Stimulated activated CD8-positive, alpha-beta memory T cell treated with anti-CD3 and anti-CD28 coated beads, Interleukin-2, amount 100 ng/mL, for 48 hours (primary cell): ENCODE measurements around the gene TTC39A.

Experiments used
- DNase-seq, 2 donors: peaks; one replicate each; pipeline ENCODE4 v3.0.0-alpha.2; 2020; ENCODE audit warnings: low read depth in 2 of 2

The TTC39A gene

DNA sequence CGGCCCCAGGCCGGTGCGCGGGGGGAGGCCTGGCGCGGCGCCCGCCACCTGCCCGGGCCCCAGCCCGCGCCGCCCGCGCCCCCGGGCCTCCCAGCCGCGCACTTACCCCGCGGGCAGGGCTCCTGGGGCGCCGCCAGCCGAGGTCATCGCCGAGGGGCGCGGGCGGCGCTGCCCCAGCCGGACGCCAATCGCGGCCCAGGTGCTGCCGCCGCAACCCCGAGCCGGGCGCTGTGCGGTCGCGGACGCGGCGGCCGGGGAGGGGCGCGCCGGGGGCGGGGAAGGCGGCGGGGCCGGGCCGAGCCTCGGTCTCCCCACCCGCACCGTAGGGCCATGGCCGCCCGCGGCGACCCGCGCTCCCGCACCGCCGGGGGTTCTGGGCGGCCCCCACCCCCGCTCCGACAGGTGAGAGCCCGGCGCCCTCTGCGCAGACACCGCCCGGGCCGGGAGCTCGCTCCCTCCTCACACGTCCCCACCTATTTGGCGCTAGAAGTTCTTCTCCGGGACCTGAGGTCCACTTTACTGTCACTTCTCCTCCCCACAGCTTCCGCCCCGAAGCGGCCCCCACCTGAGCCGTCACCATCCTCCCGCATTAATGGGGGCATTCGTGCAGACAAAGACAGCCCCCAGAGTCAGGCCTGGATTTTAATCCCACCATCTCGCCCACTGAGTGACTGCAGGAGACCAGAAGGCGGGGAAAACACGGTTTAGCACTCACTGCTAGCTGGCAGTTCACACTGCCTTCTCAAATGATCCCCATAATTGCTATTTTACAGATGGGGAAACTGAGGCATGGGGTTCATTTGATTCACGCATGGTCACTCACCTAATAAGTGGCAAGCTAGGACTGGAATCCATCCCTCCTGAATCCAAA lies at the start of gene TTC39A:
TTC39A (minus strand) TSS at position 232 of the 871 bp plus-strand sequence; CDS start at position 147, 85 bp downstream.
- no peak for DNase-seq

DNA sequence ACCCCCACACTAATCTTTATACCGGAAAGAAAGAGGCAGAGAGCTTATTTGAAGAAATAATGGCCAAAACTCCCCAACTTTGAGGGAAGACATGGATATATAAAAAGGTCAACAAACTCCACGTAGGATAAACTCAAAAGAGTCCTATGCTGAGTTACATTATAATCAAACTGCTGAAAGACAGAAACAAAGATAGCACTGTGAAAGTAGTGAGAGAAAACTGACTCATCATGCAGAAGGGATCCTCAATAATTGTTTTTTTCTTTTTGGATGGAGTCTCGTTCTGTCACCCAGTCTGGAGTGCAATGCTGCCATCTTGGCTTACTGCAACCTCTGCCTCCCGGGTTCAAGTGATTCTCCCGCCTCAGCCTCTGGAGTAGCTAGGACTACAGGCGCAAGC lies 48.5 kb upstream of the TTC39A start:
- DNase-seq: no peak

DNA sequence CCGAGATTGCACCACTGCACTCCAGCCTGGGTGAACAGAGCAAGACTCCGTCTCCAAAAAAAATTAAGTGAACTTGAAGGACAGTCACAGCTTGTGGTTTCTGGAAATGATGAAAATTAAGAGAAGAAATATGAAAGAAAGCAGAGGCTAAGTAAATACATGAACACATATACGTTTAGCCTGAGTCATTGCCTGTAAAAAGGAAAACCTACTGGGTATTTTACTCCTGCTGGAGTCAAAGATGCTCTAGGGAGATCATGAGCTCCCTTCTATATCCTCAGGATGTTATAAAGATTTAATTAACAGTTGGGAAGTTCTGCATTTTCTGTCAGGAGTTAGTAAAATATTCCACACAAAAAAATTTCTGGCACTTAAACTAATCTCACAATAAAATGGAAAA lies 43.5 kb upstream of the TTC39A start:
- DNase-seq: no peak

DNA sequence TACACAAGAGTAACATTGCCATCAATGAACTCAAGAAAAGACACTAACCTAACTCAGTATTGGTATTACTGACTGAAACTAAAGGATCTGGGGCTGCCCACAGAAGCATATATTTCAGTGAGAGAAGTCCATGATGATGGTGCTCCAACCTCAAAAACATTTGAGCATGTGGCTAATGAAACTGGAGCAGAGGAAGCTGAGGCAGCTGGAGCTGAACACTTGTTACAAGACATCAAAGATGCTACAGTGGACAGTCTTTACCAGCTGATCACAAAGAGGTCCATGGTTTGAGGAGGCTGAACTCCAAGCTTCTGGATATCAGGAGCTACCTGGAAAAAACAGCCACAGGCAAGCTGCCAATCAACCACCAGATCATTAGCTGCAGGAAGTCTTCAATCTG lies 42.2 kb upstream of the TTC39A start:
- DNase-seq: no peak

DNA sequence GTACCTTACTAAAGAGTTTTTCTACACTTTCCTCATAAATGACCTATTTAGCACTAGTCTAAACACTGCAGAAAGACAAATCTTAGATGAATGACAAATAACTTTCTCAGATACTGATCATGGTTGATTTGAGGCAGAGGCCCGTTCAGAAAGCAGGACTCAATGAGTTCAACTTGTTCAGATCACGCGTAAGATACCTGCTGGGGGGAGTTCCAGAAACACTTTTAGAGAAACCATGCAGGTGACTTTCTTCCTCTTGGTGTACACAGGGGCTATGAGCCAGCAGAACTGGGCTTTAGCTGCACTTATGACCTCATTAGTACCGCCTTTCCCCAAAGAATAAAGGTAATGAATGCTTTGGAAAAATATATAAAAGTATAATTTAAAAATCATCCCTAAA lies 38.8 kb upstream of the TTC39A start:
- DNase-seq: no peak

DNA sequence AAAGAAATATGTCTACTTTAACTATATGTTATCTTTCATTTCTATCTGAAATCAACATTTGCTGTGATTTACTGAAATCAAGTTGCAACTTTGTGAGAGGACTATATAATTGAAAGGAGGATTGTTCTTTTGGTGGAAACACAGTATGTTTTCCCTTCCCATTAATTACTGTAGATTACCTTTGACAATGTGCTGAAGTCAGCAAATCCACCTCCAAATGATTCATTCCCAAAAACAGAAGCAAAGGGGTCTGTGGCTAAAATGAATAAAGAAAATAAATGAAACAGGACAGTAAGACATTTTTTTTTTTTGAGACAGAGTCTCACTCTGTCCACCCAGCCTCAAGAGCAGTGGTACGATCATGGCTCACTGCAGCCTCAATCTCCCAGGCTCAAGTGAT lies 35.4 kb upstream of the TTC39A start:
- DNase-seq: no peak

DNA sequence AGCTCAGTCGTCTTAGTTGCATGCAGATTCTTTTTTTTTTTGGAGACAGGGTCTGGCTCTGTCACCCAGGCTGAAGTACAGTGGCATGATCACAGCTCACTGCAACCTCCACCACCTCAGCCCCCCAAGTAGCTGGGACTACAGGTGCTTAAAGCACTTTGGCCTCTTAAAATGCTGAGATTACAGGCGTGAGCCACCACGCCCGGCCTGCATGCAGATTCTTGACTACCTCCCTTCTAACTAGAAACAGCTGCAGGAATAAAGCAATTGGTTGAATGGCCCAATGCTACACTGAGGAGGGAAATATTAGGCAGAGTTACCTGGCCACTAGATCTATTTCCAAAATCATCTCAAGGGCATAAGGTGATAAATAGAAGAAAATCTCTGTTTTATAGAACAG lies 29.5 kb upstream of the TTC39A start:
- no peak for DNase-seq

DNA sequence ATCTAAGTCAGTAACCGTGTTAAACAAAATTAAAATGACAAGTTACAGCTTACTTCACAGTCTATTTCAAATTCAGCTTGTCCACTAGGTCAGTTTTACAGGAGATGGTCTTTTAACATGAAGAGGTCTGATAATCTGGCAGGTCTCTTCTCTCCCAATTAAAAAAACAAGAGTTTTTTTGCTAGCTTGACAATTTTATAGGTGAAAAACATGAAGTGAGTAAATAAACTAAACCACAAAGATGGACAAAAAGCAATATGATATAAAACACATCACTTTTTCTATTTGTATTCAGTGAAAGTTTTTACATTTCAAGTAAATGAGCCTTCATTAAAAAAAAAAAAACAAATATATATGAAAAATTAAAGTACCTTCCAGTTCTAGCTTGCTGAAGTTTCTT lies 25.0 kb upstream of the TTC39A start:
- DNase-seq: no peak

DNA sequence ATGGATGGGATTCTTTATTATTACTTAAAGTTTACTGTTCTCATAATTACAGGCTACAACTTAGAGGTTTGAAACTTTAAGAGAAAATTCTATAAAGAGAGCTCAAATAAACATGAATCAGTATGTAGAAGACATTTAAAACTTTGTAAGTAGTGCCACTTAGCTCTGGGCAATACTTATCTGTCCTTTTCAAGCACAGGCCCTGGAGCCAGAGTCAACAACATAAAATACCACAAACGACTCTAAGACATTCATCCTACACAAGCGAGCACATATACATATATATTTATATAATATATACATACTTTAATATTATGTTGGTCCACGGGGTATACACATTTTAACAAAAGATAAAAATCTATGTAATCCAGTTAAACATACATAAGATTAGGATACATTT lies 24.1 kb upstream of the TTC39A start:
- DNase-seq: no peak

DNA sequence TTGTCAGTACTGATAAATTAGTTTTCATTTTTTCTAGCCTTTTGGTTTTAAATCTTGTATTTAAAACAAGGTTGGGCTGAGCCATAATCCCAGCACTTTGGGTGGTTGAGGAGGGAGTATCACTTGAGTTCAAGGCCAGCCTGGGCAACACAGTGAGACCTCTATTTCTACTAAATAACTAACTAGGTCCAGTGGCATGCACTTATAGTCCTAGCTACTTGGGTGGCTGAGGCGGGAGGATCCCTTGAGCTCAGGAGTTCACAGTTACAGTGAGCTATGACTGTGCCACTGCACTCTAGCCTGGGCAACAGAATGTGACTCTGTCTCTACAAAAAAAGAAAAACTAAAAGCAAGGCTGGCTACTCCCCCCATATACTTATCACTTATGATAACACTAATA lies 21.5 kb upstream of the TTC39A start:
- no peak for DNase-seq

DNA sequence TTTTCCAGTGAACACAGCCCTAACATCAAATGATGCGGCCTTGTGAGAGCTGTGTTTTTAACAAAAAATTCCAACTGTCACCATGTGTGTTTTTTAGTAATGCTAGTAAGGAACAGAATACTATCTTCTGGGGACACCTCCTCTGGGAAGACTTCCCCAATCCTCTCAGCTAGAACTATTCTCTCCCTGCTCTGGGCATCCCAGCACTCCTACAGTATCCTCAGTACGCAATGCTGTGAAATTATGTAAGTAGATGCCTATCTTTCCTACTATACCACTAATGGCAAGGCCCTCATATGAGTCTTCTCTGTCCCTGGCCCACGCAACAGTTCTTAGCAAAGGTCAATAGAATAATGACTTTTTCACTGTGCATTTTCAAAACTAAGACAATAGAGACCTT lies 19.5 kb upstream of the TTC39A start:
- DNase-seq: no peak

DNA sequence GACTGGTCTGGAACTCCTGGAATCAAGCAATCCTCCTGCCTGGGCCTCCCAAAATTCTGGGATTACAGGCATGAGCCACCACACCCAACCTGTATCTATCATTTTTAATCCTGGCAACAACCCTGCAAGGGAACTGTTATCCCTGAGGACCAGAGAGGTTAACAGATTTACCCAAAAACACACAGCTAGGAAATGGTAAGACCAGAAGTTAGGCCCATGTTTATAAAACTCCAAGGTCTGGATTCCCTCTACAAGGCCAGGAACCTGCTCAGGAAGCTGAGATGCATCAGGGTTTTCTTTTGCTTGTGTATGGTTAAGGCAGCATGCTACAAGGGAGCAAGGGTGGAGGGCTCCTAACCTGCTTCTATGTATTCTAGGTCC lies 17.8 kb upstream of the TTC39A start:
- DNase-seq: no peak

DNA sequence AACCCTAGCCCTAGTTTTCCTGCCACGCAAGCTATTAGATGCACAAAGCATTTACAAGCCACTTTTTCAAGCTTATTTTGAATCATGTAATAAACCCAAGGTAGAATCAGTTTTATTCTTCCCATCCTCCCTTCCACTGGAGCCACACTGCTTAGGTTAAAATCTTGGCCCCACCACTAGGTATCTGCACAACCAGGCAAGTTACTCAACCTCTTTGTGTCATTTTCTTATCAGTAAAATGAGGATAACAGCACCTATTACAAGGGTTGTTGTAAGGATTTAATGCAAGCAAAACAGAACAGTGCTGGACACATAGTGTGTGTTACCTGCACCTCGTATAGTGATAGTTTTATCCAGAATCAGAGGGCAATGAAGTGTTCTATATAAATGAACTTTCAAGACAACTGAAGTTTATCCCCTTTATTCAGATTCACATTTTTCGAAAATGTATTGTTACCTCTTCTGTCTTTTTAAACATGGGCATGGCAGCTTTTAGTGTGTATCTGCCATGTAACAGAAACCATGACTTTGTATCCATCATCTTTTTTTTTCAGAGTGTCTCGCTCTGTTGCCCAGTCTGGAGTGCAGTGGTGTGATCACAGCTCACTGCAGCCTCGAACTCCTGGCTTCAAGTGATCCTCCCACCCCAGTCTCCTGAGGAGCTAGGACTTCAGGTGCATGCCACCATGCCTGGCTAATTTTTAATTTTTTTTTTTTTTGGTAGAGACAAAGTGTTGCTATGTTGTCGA lies 17.2 kb upstream of the TTC39A start:
- no peak for DNase-seq

DNA sequence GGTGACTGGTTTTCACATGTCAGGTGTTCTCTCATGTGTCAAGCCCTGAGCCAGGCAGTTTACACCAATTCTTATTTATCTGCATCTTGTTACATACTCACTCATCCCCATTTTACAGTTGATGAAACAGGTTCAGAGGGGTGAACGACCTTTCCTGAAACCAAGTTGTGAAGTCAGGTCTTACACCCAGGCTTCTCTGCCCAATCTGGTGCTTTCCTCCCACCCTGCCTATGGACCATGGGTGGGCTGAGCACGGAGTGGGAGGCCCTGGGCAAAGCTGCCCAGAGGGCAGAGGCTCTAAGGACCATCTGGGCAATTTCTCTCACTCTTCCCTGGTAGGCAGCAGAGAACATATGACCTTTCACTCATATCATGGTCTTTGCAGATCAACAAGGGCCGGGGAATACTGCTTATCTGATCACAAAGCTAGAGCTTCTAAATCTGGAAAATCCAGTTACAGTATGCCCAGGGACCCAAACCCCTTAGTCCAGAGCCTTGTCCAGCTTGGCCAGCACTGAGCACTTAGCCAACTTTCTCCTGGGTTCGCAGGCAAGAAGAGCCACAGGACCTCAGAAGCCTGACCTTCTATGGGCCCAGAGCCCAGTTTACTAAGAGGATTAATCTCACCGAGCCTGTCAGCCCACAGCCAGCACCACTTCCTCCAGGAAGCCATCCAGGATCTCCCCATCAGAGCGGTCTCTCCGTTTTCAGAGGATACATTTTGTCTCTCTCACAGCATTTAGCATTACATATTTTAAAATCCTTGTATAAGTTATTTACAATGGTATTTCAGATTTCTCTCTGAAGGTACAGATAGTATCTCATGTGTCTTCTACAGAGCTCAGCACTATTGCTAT lies 16.0 kb upstream of the TTC39A start:
- no peak for DNase-seq

DNA sequence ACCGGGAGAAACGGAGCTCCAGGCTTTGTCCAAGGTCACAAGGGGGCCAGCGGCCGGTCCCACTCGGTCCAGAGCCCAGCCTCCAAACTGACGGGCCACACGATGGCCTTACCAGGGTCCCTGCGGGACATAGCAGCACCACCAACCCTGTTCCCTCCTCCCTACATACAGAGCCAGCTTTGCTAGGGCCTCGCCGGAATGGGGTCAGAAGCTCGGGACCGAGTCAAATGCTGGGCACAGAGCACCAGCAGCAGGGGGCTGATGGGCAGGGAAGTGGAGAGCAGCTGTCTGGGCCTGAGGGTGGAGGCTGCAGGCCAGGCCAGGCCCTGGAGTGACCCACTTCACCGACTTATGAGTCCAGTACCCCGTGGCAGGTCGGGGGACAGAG lies 14.9 kb upstream of the TTC39A start:
- no peak for DNase-seq

DNA sequence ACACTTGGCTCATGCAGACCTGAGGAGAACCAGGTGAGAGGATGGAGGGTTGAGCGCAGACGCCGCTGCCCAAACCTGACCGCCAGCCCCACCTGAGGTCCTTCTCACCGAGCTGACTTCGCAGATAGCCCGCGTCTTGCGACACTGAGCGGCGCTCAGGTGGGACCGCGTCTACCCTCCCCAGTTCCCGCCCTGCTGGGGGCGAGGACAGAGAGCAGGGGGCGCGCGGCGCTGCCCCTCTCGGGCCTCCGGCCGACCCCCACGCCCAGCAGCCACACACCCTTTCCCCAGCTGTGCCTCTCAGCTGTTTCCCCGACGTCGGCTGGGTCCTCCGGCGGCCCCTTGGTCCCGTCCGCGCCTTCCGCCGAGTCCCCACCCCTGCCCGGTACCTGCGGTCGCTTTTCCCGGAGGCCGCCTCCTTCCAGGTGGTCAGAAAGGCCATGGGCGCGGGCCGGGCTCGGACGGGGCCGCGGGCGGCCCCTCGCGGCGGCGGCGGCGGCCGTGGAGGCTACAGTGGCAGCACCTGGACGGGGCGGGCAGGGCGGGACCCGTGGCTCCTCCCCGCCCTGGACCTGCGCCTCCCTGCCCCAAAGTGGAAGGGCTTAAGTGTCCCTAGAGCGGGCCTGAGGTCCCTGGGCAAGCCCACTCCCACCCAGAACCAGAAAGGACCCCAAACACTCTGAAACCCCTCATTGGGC lies 14.4 kb upstream of the TTC39A start:
- no peak for DNase-seq

DNA sequence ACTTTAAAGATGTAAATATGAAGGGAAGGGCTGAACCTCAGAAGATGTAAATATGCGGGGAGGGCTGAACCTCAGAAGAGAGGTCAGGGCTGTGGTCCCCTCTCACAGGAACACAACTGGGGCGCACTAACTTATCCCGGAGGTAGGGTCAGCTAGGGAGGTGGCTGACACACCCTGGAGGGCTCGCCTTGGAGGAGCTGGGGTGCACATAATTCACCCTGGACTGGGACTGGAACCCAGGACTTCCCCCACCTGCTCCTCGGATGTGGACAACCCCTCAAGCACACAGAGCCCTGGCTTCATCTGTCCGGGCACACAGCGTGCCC lies 13.9 kb upstream of the TTC39A start:
- DNase-seq: no peak

DNA sequence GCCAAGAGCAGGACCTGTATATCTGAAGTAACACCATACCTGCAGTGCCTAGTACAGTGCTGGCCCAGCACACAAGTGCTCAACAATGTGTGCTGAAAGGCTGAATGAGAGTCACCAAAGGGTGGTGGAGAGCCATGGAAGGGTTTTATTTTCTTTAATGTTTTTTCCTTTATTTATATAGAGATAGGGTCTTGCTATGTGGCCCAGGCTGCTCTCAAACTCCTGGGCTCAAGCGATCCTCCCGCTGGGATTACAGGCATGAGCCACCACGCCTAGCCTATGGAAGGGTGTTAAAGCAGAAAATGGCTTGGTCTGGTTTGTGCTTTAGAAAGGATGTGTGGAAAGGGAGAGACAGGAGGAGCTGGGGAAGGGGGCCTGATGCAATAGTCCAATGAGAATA lies 13.3 kb upstream of the TTC39A start:
- DNase-seq: no peak

DNA sequence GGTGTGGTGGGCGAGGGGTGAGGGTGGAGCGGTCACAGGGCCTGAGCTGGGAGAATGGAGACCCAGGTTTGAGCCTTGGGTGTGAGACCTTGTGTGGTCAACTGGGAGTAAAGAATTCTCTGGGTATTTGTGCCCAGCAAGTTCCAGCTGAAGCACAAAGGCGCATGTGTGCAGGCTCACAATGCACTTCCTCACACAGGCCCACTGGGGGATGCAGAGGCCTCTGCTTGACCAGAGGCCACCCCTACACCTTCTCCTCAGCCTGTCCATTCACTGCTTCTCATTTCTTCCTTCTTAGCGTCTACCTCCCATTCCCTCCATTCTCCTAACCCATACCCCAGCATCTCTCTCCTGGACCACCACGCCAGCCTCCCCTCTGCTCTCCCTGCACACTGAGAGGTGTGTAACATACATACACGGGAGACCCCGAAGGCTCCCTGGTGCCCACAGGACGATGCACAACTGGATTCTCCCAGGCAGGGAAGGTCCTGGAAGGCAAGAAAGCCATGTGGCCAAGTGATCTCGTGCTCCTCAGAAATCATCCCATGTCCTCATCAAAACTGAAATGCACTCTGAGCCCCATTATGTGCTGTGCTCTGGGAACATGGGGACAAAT lies 12.3 kb upstream of the TTC39A start:
- no peak for DNase-seq

DNA sequence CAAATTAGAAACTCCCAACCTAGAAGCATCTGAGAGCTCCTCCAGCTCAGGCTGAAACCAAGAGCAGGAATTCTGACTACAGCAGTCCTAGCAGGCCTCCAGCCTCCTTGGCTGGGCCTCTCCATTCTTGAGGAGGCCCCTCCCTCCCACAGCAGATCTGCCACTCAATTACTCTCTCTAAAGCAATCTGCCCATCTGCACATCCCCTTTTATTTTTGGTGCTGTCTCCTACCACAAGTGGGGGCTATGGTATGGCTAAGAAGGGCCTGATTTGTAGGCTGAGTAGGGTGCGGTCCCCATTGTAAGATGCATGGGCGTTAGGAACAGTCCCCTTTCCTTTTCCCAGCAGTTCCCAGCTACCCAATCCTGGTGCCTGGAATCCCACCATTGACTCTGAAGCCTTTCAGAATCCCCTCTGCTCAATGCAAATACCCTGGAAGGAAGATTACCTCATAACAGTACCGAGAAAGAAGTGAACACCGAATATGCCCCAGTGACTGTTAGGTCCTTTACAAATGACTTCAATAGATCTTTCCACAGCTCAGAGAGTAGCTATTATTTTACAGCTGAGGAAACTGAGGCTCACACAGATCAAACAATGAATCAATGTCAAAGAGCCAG lies 11.6 kb upstream of the TTC39A start:
- no peak for DNase-seq

DNA sequence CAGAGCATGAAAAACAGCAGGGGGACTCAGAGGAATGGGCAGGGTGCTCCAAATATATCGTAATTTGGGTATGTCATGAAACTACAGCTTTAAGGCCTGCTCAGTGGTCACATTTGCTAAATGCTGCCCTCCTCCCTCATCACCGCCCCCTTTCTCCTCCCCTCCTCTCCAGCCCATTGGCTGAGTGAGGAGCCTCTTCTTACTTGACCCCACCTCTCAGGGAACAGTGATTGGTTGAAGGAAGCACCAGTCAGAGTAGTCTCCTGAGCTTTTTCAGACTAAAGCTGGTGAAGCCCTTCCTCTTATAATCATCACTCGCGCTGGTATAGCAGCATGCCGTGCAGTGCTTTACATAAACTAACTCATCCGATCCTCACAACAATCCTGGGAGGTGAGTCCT lies 10.0 kb upstream of the TTC39A start:
- no peak for DNase-seq
